ENCODE data around the gene KRT86.
A peak's percentile ranks its signal among the peaks of the same experiment; 100 is the strongest.

The KRT86 gene

GRCh38 chr12:52317468-52318052, 43.1 kb downstream of the KRT86 start:
- no peak for DNase-seq

GRCh38 chr12:52318241-52318990, 44.0 kb downstream of the KRT86 start:
- DNase-seq, result no peak

- no peak for DNase-seq
Measured at GRCh38 chr12:52319097-52319496, 44.7 kb downstream of the KRT86 start.

- no peak for DNase-seq
Measured at GRCh38 chr12:52320784-52321400, 46.4 kb downstream of the KRT86 start, which contains the start of gene KRT83. Gene KRT83 (minus strand): TSS chr12:52321398. CDS start chr12:52321335, 63 bp downstream.

DNA sequence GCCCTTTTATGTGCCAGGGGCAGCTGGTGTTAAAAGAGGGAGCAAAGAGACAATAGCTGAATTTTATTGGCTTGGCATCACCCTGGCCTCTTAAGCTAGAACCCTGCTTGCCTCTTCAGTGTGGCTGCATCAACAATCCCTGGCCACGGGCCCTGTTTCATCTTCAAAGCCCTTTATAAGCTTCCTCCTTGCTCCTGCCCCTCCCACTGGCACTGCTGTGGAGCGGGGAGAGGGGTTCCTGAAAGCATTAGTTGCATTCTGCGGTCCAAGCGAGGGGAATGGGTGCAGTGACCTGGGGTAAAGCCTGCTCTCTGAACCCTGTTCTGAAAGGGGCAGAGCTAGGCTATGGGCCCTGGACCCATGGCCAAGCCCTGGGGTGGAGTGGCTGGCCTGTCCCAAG, 47.0 kb downstream of the KRT86 start:
- peak; percentile 18 for DNase-seq

- no peak for DNase-seq
Measured at GRCh38 chr12:52322069-52322468, 47.6 kb downstream of the KRT86 start.

- no peak for DNase-seq
Measured at GRCh38 chr12:52323001-52323400, 48.6 kb downstream of the KRT86 start.

DNA sequence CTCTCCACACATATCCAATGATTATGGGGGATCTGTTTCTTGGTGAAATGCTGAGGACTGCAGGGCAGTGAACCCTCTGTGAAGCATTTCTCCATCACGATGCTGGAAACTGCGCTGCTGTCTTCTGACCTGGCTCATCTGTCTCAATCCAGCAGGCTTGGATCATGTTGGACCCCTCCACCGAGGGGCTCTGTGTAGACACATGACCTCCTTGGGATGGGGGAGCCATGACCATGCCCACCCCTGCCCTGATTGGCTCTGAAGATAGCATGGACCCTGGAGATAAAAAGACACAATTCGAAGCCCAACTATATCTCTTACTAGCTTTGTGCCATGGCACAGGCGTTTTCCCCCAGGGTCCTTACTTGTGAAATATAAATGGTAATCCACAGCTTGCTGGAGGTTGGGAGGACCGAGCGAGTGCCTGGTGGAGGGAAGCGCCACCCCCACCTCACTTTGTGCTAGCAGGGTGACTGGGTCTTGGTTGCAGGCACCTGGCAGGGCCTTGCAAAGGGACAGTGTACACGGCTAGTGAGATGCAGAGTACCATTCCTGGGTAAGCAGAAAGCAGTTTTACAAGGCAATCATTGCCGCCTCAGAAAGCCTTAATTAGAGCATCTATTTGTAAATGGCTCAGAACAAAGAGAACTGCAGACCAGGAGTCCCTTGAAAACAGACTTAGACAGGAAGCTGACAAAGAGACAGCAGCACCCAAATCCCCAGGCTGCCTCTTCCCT, 49.1 kb downstream of the KRT86 start:
- DNase-seq, result no peak

- DNase-seq, result no peak
Measured at GRCh38 chr12:52324153-52324444, 49.7 kb downstream of the KRT86 start.

- DNase-seq, result peak; percentile 83
Measured at GRCh38 chr12:52327052-52327829, 52.8 kb downstream of the KRT86 start.

DNA sequence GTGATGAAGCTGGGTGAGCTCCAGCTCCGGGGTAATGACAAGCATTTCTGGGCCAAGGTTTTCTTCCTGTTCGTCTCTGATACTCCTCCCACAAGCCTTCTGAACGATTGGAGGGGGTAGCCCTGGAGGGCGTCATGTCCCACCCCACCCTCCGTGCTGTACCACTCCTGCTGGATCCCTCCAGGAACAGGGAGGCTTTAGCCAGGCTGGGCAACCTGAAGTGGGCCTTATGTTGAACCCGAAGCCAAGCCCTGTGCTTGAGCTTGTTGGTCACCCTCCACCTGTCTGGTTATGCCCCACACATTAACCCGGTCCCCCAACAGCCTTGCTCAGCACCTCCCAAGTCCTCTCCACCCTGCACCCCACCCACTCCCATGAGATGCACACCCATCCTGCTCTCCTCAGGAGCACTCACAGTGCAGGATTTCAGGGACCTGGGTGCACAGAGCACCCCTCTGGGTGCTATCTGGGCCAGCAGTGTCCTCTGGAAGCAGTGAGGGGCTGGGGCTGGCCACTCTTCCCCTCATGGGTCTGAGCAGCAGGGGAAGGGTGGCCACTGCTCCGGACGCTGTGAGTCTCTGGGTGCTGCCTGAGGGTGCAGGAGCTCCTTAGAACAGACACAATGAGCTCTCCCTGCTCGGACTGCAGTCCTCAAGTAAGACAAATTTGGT, 53.5 kb downstream of the KRT86 start:
- no peak for DNase-seq

DNA sequence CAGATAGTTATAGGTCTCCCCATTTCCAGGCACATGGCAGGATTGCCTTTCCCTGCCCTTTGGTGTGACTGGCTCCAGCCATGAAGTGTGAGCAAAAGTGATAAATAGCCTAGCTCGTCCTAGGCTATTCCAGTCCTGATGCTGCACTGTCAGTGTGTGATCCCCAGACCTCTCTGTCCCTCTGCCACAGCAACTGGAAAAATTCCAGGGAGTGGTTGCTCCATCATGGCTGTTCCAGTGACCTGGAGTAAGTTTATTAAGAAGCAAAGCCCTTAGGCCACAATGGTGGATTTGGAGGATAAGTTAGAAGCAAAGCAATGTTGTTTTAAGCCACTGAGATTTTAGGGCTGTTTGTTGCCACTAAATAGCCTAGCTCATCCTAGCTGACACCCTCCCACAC, 56.6 kb downstream of the KRT86 start:
- DNase-seq, result no peak

DNA sequence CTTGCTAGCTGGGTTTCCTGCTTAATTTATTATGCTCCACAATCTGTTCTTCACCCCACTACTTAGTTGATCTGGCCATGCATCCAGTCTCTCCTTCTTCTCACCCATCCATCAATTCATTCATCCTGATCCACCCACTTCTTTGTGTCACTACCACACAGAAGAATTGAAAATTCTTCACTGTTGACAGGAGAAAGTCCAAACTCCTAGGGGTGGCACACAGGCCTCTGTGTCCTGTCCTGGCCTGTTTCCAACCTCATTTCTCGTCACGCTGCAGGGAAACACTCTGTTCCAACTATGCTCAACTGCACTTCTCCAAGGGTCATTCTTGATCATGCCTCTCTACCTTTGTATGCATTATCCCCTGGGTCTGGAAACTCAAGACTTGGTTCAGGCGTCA, 57.4 kb downstream of the KRT86 start:
- no peak for DNase-seq

GRCh38 chr12:52332381-52332780, 57.9 kb downstream of the KRT86 start:
- DNase-seq, result no peak

- no peak for DNase-seq
Measured at GRCh38 chr12:52333321-52333720, 58.9 kb downstream of the KRT86 start.

DNA sequence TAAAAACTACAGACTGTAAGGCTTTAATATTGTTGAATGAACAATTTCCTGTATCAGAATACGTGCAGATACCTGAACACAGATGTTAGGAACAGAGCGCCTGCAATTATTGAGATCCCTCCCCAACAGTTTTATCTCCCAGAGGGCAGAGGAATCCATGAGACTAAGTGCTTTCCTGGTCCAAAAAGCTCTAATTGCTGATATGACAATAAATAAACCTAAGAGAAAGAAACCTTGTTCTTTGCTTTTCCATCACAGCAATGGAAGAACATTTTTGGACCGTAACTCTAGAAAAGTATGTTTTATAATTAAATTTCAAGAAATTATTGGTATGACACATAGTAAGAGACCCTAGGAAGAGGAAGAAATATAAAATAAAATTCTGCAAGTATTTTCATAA, 59.7 kb downstream of the KRT86 start:
- DNase-seq, result no peak

- no peak for DNase-seq
Measured at GRCh38 chr12:52335598-52336262, 61.3 kb downstream of the KRT86 start.

GRCh38 chr12:52336641-52337040, 62.2 kb downstream of the KRT86 start:
- no peak for DNase-seq

GRCh38 chr12:52337054-52337453, 62.6 kb downstream of the KRT86 start:
- DNase-seq, result no peak

DNA sequence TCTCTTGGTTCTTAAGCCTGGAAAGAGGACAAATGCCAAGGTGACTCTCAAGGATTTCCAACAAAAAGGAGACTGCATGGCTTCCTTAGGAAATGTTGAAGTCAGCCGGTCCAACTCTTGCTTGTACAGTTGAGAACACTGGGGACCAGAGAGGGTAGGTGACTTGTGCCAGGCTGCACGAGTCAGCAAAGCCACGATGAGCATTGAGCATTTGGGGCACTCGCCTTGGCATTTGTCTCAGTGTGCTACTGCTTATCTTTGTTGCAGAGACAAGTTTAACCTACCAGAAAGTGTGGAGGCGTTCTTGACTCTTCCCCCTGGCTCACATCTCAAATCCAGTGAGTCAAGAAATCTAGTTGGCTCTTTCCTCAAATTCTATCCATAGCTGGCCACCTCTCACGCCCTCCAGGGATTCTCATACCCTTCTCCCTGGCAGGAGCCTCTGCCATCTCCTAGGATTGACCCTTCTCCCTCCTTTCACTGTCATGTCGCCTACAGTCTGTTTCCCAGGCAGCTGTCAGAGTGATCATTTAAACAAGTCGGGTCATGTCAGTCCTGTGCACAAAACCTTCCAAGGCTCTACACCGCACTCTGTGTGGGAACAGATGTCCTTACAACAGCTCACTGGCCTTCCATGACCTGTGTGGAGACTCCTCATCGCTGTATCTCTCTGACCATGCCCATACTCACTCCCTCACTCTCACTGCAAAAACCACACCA, 64.0 kb downstream of the KRT86 start:
- DNase-seq, result no peak

DNA sequence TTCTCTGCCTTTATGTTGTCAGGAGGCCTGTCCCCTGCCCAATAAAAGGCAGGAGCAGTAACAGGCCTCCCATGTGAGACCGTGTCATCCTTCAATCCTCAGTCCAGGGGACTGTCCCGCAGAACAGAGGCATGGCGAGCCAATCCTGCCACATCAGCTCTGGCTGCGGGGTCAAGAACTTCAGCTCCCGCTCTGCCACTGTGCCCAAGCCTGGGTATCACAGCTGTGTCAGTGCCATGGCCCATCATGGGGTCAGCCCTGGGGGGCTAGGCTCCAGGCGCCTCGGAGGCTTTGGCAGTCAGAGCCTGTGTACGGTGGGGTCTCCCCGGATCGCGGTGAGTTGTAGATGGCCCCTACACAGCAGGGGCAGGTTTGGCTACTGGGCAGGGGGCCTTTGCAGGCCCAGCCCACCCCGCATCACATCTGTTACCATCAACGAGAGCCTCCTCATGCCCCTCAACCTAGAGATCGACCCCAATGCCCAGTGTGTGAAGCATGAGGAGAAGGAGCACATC, 66.7 kb downstream of the KRT86 start:
- no peak for DNase-seq
